Neural crest cell (in vitro differentiated cells): ENCODE measurements around the gene C19orf12. TPM values are rescaled to one million over a fixed set of nuclear protein-coding genes. Genes with fewer than 3 reads are reported as not detected.

Experiments used
- DNase-seq: peaks from one replicate; pipeline ENCODE4 v3.0.0; 2021; ENCODE audit warnings: low read depth, mixed read lengths, low spot score
- H3K27ac Mint-ChIP-seq: one replicate; pipeline ENCODE4 v1.8.0; 2021; ENCODE audit warnings: mild to moderate bottlenecking, mixed read lengths; ENCODE audit not compliant: unreplicated experiment
- H3K27me3 Mint-ChIP-seq: 2 replicates; pipeline ENCODE4 v1.8.0; 2021; ENCODE audit warnings: low read depth, mild to moderate bottlenecking, mixed read lengths
- H3K36me3 Mint-ChIP-seq: 2 replicates; pipeline ENCODE4 v1.8.0; 2021; ENCODE audit warnings: low read depth, mild to moderate bottlenecking, mixed read lengths
- H3K4me1 Mint-ChIP-seq: 2 replicates; pipeline ENCODE4 v1.8.0; 2021; ENCODE audit warnings: mixed read lengths
- H3K4me3 Mint-ChIP-seq: one replicate; pipeline ENCODE4 v1.8.0; 2021; ENCODE audit warnings: mild to moderate bottlenecking, mixed read lengths
- H3K9me3 Mint-ChIP-seq: 2 replicates; pipeline ENCODE4 v1.8.0; 2021; ENCODE audit warnings: mixed read lengths
- CTCF ChIP-seq: fragments of 200-600 bp; sonication (generic); conservative IDR thresholded peaks from 2 replicates; pipeline ENCODE4 v1.5.0; 2021; ENCODE audit warnings: antibody characterized with exemption, mild to moderate bottlenecking
- total RNA-seq: library from RNA; stranded (reverse); gene quantifications from 2 replicates; pipeline ENCODE4 v1.2.1, GENCODE V29; 2021

Gene C19orf12
- total RNA-seq, 1 donor from 2014 or later = 38.1 TPM

- no peaks in the 10 kb centered on the region for H3K4me1 Mint-ChIP-seq
- H3K4me3 Mint-ChIP-seq = no peak overlapping the region
- no peak for TF ChIP-seq CTCF
- no peaks in the 10 kb centered on the region for H3K36me3 Mint-ChIP-seq
- peaks cover 3% of the 10 kb centered on the region for H3K27me3 Mint-ChIP-seq
- no peak overlapping the region for H3K27ac Mint-ChIP-seq
- no peak for DNase-seq
- no peaks in the 10 kb centered on the region for H3K9me3 Mint-ChIP-seq
These were observed 44.3 kb upstream of the C19orf12 start for GRCh38 chr19:29759359-29759758.

DNA sequence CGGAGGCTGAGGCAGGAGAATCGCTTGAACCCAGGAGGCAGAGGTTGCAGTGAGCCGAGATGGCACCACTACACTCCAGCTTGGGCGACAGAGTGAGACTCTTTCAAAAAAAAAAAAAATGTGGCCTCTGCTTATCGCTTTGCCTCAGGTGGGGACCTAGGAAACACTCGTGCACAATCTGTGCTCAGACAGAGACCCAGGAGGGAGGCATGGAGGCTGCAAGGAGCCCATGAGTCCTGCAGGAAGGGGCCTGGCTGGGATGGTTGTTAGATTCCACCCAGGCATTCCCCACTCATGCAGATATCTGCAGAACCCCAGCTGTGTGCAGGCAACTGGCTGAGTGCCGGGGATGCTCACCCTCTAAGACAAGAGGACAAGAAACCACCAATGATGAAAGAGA lies 43.8 kb upstream of the C19orf12 start:
- DNase-seq = no peak
- no peaks in the 10 kb centered on the region for H3K9me3 Mint-ChIP-seq

GRCh38 chr19:29757551-29757950 lies 42.5 kb upstream of the C19orf12 start:
- H3K27me3 Mint-ChIP-seq = no peaks in the 10 kb centered on the region
- no peak for TF ChIP-seq CTCF
- H3K4me3 Mint-ChIP-seq = no peak overlapping the region
- H3K27ac Mint-ChIP-seq = peak overlapping the region; percentile 78
- H3K9me3 Mint-ChIP-seq = no peaks in the 10 kb centered on the region
- DNase-seq = no peak
- no peaks in the 10 kb centered on the region for H3K36me3 Mint-ChIP-seq
- no peaks in the 10 kb centered on the region for H3K4me1 Mint-ChIP-seq

More for the DNA sequence above, 43.8 kb upstream of the C19orf12 start:
- no peak overlapping the region for H3K27ac Mint-ChIP-seq
- H3K4me3 Mint-ChIP-seq = no peak overlapping the region
- no peak for TF ChIP-seq CTCF
- H3K27me3 Mint-ChIP-seq = peaks cover 3% of the 10 kb centered on the region
- no peaks in the 10 kb centered on the region for H3K36me3 Mint-ChIP-seq
- H3K4me1 Mint-ChIP-seq = no peaks in the 10 kb centered on the region

DNA sequence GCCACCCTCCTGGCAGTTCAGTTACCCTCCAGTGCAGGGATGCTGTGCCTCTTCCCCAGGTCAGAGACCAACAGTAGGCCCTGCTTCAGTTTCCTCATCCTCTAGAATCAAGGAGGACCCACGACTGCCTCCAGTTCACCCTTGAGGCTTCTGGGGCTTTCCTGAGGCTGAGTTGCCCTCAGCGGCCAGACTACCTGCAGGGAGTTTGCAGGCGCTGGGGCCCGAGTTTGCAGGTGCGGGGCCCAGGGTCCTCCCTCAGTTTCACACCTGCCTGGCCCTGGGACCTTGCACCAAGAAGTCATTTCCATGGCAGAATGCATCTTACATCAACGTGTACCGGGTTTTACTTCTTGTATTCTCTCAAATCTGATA lies 38.9 kb upstream of the C19orf12 start:
- no peaks in the 10 kb centered on the region for H3K36me3 Mint-ChIP-seq
- H3K4me3 Mint-ChIP-seq = no peak overlapping the region
- no peak overlapping the region for H3K27ac Mint-ChIP-seq
- peaks cover 2% of the 10 kb centered on the region for H3K27me3 Mint-ChIP-seq
- H3K4me1 Mint-ChIP-seq = no peaks in the 10 kb centered on the region
- H3K9me3 Mint-ChIP-seq = no peaks in the 10 kb centered on the region
- DNase-seq = no peak
- TF ChIP-seq CTCF = no peak

DNA sequence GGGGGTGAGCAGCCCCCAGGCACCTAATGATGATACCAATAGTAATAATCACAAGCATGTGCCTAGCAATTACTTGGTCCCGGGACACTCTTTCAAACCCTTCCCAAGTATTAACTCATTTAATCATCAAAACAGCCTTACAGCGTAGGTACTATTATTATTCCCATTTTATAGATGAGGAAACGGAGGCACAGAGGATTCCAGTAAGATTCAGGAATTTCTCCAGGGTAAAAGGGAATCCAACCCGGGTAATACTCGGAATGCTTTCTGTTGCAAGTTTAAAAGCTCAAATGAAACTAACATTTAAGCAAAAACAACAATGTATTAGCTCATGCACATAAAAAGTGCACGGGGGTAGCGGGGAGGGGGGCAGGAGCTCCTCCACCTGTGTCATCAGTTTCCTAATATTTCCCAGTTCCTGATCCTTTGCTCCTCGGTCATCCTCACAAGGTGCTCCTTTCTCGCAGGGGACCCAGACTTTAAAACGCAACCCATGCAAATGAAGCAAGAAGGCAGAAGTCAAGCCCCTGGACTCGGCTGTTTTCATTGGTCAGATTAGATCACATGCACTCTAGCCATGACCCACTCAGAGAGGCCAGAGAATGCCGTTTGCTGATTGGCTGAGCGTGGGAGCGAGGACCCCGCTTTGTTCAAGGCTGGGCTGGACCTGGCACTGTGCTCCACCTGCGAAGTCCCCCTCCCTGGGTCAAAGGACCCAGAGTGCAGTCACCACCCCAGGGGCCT lies 38.3 kb upstream of the C19orf12 start:
- no peak for TF ChIP-seq CTCF
- no peak for DNase-seq
- H3K4me1 Mint-ChIP-seq = no peaks in the 10 kb centered on the region
- peaks cover 2% of the 10 kb centered on the region for H3K27me3 Mint-ChIP-seq
- no peak overlapping the region for H3K27ac Mint-ChIP-seq
- no peak overlapping the region for H3K4me3 Mint-ChIP-seq
- H3K36me3 Mint-ChIP-seq = no peaks in the 10 kb centered on the region
- no peaks in the 10 kb centered on the region for H3K9me3 Mint-ChIP-seq
